NCI-H774 (cell line): ENCODE data around the gene IQGAP3.

Experiments used
- DNase-seq: peaks from one replicate; lab custom pipeline; 2025; lab: John Stamatoyannopoulos, UW

The IQGAP3 gene

DNA sequence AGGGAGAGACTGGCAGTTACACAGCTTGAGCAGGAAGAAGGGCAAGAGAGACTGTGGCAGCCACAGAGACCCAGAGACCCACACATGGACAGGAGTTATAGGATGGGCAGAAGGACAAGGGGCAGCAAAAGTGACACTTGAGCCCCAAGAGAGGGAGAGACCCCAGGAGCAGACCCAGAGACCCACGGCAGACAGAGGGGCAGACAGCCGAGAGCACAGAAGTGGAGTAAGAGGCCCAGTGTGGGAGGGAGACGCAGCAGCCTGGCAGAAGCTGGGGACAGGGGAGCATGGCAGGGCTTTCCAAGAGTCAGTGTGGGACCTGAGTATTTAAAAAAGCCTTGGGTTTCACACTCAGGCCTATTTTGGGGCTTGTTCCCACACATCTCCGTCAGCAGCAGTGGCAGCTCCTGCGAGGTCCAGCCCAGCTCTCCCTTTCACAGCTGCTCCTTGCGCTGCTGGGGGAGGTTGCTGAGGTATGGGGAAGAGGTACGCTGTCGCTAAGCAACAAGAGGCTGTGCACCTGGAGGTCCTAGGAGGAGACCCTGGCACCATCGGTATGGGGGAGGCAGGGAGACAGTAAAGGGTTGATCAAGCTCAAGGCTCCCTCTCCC, 62.8 kb downstream of the IQGAP3 start:
- no peak for DNase-seq

DNA sequence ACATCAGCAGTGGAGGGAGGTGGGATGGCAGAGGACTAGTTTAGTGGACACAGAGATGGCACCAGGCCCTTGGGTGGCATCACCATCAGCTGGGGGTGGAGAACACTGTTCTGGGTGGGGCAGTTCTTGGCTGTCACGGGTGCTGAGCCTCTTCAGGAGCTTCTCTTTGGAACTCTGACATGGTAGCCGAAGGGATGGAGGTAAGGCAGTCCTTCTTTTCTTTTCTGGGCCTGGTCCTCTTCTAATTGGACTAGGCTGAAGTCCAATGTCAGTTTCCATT, 63.5 kb downstream of the IQGAP3 start:
- DNase-seq: no peak

DNA sequence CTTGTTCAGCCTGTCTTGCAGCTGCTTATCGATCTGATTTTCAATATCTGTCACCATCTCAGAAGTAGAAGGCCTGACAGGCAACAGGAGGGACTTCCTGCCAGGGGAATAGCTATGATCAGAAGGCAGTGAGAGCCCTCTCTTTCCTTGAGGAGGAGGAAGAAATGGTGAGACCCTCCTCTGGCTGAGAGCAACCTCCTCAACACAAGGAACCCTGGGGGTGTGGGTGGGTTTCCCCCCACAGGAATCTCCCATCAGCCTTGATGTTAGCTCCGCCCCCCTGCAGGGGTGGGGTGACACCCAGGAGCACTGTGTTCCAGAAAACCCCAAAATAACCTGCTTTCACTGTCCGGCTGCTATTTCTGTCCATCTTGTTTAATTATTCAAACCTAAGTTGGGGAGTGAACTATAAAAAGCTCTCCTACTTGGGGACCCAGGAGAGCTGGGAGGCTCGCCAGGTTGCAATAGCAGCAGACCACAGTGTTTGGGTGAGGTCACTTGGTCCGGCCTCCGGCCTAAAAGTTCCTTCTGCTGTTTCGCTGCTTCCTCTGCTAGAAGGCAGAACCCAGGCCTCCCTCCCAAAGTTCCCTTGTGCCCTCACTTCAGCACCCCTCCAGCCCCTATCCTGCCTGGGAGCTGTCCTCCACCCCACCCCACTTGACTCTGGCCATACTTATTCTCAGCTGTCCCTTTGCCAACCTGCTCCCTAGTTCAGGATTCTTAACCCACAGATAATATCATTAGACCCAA, 64.0 kb downstream of the IQGAP3 start:
- DNase-seq: no peak

DNA sequence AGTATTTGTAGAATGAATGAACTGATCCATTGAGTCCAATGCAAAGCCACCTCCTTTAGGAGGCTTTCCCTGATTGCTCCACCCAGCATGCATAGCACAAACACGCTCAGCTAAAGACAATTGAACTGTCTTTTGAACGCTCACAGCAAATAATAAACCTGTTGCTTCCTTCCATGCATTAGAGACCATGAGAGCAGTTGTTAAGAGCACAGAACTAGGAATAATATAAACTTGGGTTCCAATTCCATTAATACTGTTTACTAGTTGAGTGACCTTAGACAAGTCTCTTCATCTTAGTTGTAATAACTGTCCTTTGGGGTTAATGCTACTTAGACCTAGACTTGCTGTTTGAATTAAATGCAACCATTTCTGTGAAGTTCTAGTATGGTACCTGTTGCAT, 65.9 kb downstream of the IQGAP3 start:
- DNase-seq: no peak

DNA sequence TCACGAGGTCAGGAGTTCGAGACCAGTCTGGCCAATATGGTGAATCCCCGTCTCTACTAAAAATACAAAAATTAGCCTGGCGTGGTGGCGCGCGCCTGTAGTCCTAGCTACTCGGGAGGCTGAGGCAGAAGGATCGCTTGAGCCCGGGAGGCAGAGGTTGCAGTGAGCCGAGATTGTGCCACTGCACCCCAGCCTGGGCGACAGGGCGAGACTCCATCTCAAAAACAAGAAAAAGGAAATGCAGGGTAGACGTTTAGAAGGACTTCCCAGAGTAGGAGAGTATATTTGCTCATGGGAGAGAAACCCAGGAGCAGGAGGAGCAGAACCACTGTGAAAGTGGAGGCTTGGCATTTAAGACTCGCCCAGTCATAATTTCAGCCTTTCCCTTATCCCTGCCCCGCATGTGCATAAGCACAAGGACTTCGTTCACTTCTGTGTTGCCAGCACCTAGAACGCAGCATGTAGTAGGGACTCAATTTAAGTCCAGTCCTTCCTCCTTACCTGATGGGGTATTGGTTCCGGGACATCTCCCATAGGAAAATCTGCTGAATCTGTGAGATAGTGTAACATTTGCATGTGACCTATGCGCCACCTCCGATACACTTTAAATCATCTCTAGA, 66.6 kb downstream of the IQGAP3 start:
- no peak for DNase-seq

DNA sequence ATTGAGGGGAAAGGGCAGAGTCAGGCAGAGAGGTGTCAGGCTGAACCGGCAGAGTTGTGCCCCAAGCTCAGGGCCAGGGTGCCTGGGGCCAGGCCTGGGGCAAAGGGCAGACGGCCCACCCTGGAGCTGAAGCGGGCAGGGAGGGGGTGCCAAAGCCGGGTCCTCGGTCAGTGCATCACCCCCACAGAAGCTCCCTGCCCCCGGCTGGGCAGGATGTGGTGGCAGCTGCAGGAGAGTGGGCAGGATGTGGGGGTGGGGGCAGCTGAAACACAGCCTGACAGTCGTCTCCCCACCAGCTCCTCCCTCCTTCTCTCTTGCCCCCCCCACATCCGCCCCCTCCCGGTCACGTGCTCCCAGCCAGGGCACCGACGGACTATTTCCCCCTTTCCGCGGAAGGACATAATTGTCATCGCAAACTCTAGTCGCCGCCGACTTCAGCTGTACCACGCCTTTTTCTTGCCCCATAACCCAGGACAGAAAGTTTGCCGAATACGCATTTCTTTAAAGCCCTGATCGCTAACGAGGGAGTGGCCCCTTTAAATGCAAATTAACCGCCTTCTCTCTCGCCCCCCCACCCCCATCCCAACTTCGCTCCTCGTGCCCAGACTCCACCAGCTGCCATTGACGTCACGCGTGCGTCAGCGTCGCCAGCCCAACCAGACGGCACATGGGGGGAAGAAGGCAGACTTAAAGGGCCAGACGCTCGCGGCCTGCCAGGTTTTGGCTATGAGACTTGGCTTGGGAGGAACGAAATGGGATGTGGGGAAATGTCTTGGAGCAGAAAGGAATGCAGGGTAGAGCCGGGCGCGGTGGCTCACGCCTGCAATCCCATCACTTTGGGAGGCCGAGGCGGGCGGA, 67.3 kb downstream of the IQGAP3 start:
- DNase-seq: peak; percentile 98

DNA sequence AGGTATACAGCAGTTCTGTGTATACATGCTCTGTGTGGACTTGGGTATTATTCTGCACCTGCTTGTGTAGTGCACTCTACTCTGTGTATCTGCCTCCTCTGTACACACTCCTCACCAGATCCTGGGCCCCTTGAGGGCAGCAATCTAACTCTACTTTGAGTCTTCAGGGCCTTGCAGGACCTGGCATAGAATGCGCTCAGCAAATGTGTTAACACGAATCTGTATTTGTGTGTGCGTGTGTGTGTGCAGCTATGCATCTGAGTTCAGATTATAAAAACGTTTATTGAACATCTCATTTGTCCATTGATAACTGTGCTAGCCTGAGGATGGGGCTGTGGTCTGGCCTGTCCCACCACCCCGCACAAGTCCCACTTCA, 67.9 kb downstream of the IQGAP3 start:
- DNase-seq: peak; percentile 66

DNA sequence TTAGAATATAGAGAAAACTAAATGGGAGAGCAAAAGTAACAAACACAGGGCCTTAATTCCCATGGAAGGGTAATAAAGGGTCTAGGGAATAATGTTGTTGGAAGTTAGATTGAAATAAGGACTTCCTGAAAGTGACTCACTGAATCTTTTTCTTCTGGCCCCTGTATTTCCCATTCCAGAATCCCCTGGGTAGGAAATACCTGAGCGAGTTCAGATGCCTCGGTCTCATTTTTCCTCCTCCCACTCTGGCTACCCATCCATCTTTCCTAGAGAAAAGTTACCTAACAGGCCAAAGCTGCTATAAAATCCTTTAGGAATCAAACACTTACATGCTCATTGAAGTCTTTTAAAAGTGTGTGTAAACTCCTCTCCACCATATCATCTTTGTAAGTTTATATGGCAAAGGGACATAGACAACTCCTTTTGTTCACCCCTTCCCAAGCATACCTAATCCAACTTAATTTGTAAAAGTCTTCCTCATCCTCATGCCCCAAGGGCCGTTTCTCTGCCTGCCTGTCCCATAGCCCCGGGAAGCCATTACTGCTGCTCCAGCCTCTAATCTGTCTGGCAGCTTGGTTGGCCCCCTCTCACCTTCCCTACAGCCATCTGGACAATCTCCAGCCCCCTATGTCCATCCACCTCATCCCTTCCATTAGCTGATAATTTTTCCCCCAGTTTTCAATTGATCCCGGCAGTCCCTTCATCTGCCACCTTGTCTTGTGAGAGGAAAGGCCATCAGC, 68.5 kb downstream of the IQGAP3 start:
- no peak for DNase-seq

DNA sequence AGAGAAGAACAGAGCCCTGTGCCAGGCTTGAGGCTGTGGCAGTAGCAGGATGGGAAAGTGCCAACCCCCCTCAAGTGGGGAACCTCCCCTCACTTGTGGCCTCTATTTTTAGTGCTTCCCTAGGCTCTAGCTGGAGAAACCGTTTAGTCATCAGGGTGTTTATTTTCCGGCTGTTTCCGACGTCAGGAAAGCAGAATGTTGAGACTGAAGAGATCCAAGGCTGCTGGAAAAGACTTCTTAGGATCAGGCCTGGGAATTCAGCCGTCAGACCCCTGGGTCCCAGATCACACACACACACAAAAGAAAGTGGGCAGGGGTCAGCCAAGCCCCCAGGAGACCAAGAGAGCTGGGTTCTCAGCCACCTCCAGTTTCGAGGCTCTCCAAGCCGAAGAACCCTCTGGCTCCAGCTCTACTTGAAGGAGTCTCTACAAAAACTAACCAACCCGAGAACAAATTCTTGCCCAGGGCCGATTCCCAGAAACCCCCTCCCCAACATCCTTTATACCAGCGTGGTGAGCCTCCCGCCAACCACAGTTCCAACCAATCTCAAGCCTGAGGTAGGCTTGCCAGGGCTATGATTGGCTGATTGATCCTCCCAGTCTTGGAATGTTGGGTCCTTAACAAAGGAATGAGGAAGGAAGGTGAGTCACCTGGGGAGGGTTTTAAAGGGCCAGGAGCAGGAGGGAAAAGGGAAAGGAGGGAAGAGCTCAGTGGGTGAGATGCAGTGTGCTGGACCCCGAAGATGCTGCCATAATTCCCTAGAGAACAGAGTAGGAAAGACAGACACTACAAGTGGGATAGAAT, 69.3 kb downstream of the IQGAP3 start:
- no peak for DNase-seq

DNA sequence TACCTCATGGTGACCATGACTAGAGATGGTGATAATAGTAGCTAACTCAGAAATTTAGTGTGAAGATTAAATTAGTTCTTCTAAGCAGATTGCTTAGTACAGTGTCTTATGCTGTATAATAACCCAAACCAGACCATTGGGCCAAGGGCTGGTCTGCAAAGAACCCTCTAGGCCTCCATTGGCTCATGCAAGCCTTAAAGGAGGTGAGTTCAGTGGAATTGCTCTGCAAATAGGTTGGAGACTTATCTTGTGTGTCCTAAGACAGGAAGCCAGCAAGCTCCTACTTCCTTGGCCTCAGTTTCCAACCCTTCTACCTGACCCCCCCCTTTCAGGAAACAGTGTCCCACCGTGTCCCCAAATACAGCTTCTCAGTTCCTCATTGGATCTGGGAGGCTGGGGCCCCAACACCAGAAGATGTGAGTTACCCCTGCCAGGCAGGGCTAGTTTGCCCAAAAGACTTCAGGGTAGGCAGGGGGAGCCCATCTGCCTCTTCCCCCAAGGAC, 69.9 kb downstream of the IQGAP3 start:
- DNase-seq: no peak

DNA sequence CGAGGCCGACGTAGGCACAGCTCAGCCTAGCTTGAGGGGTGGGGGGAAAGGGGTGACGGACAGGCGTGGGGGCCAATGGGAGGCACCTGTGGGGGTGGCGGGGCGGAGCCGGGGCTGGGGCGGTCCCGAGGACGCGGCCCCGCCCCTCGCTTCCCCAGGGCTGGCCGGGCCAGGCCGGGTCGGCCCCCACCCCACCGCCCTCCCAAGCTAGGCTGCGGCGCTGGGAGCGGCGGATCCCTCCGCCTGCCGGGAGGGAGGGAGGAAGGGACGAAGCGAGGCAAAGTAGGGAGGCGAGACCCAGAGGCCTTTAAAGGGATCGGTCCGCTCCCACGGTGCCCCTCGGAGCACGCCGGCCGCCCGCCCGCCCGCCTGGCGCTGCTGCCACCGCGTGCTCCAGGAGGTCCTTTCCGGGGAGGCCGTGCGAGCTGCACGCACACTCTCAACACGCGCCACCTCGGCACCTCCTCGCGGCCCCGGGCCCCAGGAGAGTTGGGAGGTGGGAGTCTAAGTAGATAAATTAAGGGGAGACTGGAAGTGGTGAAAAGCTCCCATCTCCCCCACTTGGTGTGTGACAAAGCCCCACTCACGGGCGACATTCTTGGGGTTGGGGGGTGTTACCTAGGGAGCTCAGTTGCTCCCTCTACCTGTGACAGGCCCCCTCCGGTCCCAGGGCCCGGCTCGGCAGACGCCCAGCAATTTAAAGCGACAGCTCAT, 71.4 kb downstream of the IQGAP3 start:
- DNase-seq: peak; percentile 95

DNA sequence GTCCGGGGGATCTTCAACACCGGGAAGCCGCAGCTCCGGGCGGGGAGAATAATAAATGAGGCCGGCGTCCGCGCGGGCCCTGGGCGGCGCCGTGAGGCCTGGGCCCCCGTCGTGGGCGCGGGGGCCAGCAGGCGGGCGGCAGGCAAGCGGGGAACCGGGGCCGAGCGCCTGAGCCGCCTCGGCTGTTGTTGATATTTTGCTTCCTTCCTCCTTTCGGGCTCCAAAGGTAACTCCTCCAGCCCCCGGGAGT, 71.9 kb downstream of the IQGAP3 start, which contains the start of gene MEF2D:
MEF2D (minus strand) TSS at position 233 of the 250 bp plus-strand sequence. CDS start 17,483 bp downstream, outside the sequence.
- DNase-seq: no peak

DNA sequence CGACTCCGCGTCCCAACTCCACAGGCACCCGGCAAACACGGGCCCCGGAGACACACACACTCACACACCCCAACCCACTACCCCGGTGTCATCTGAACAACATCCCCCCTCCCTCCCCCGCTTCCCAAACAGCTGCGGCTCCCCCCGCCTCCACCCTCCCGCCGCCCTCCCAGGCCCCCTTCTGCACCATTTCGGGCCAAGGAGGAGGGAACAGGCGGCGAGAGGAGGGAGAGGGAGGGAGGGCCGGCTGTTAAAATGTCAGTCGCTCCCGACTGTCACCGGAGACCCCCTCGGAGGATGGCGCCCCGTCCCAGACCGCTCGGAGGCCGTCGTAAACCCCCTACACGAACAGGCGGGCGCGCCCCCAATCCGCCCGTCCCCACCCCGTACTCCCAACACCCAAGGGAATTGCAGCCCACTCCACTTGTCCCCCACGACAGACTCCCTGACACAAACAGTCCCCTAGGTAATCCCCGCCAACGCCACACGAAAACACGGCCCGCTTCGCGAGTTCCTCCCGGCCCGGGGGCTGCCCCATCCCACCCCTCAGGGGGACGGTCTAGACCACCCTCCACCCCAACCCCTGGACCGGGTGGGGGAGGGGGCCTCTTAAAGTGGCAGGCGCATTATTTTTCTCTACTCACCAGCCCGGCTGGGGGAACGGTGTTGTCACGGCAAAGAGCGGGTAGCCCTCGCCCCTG, 72.4 kb downstream of the IQGAP3 start:
- DNase-seq: no peak

DNA sequence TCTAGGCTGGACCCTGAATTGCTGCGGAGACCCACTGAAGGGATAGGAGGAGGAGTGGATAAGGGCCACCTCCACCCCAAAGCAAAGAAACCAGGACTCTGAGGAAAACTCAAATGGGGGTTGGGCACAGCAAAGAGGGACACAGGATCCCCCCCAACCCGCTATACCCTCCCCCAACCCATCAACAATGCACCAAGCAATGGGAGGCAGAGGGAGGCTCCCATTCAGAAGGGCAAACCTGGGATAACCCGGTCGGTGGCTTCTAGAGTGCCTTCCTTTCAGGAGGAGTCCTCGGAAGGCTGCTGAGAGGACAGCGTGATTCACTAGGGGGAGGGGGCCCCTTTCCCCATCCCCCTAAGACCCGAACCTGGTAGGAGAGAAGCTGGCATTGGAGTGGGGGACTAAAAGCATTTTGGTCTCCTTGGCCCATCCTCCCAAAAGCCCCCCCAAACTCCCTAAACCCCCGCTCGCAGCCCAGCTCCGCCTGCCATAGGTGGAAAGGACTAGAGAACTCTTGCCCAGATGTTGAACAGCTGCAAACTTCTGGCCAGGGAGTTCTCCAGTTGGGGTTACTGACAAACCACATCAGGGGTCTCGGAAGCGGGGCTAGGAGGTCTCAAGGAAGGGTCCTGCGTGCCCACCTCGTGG, 73.0 kb downstream of the IQGAP3 start:
- DNase-seq: no peak

DNA sequence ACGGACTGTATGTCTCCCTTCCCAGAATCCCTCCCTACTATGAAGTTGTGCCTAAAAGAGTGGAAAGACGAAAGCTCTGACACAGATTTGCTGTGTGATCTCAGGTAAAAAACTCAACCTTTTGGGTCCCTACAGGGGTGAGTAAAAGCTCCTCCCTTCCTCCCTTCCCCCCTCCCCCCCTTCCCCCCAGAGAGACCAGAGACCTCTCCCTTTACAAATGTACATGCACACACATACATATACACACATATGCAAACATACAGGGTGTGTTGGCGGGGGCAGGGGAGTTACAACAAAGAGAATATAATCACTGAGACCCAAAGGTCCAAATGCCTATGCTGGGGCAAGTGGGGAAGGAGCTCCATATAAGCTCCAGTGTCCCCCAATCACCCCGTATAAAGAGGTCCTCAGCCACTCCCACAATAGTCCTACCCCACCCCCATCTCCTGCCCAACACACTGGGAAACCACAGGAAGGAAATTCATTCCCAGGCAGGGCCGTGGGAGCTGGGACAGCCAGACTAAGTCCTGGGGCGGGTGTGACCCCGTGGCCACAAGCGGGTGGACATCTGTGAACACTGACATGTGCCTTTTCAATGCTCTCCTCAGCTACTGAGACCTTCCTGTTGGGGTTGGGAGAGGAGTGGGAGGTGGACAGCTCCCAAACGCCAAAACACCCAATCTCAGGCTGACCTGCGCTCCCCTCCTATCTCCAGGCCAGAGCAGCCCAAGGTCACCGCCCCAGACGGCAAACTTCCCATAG, 73.8 kb downstream of the IQGAP3 start:
- no peak for DNase-seq

DNA sequence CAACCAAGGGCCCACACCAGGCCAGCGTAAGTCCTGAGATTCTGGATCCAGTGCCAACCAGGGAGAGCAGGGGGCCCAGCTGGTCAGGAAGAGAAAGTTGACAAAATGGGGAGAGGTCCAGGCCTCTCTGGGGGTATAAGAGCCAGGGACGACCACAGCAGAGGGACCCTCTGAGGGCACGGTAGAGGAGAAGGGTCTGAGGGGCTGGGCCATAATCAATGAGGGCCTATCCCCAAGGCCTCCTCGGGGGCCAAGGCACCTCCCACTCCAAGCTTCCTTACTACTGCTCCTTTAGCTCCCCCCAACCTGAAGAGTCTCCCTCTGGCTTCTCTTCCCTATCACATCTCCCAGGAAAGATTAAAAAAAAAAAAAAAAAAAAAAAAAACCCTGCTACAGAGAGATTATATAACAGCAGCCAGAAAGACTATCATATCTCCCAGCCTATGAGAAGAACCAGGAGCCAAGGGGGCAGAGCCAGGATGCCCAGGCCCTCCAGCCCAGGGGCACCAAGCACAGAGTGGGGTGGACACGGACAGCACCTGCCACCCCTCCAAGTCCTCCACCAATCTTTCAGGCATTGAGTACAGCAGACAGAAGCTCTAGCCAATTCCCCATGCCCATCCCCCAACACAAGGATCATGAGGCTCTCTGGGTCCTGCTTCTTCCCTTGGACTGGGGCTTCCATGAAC, 74.5 kb downstream of the IQGAP3 start:
- DNase-seq: no peak

DNA sequence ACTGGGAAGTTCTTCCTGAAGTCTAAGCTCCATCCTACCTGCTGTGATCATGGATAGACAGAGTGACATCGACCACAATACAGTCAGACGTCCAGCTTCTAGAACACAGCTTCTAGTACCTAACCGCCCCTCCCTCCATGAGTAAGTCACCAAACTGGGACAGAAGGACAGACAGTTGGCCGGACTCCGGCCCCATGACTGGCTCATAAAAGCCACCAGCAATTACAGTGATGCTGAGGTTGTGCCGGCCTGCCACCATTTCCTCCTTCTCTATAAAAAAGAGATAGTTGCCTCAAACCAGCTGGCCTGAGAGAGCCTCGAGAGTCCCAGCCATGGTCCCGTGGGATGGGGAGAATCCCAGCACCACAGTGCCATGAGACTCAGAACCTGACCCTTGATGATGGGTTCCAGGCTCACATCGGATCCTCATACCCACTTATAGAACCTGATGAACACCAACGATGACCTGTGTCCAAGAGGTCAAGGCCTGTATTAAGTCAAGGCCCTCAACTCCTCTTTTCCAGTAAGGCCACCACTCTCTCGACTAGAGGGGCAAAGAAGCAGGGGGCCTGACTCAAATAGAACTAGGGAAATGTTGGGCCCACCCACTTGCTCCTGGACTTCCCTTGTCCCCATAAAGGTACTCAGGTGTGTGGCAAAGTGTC, 75.2 kb downstream of the IQGAP3 start:
- DNase-seq: no peak
